HEK293T (cell line): ENCODE measurements around the gene ZNF684.

ENCODE experiments used
- CTBP1 ChIP-seq: fragments of 450-650 bp; IDR thresholded peaks from 2 replicates; pipeline ENCODE4 v1.6.1; 2016; ENCODE audit warnings: borderline replicate concordance
- FOXK2 ChIP-seq: fragments of 450-650 bp; IDR thresholded peaks from 2 replicates; pipeline ENCODE4 v1.6.1; 2016; ENCODE audit warnings: mild to moderate bottlenecking
- SUZ12 ChIP-seq: fragments of 450-650 bp; IDR thresholded peaks from 2 replicates; pipeline ENCODE4 v1.6.1; 2016; ENCODE audit warnings: mild to moderate bottlenecking
- ZNF384 ChIP-seq: fragments of 450-650 bp; IDR thresholded peaks from 2 replicates; pipeline ENCODE4 v1.6.1; 2016

DNA sequence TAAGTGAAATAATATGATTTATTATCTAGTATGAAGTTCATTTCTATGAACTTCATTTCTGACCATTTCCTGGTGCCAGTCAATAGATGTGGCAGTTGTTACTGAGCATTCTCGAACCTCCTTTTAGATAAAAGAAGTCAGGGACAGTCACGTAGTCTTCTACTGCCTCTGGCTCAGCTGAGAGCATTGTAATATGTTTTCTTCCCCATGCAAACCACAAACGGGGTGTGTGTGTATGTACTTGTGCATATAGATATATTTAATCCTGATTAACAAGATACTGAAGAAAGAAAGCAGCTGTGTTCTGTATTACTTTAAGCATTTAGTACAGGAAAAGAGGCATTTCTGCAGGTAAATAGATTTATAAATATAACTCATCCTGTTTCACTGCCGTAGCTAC lies 21.6 kb downstream of the ZNF684 start:
- TF ChIP-seq SUZ12 = no peak
- TF ChIP-seq FOXK2 = no peak
- no peak for TF ChIP-seq ZNF384
- TF ChIP-seq CTBP1 = no peak
